ENCODE measurements around the gene DHH.

Gene DHH

GRCh38 chr12:49137476-49137875 lies 42.9 kb upstream of the DHH start:
- TF ChIP-seq, protein P1, sequence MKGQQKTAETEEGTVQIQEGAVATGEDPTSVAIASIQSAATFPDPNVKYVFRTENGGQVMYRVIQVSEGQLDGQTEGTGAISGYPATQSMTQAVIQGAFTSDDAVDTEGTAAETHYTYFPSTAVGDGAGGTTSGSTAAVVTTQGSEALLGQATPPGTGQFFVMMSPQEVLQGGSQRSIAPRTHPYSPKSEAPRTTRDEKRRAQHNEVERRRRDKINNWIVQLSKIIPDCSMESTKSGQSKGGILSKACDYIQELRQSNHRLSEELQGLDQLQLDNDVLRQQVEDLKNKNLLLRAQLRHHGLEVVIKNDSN (IDR thresholded peaks at IDR 0.05), result no peak
- TF ChIP-seq CREB1 (IDR thresholded peaks at IDR 0.05; ENCODE audit: low read depth), result no peak

DNA sequence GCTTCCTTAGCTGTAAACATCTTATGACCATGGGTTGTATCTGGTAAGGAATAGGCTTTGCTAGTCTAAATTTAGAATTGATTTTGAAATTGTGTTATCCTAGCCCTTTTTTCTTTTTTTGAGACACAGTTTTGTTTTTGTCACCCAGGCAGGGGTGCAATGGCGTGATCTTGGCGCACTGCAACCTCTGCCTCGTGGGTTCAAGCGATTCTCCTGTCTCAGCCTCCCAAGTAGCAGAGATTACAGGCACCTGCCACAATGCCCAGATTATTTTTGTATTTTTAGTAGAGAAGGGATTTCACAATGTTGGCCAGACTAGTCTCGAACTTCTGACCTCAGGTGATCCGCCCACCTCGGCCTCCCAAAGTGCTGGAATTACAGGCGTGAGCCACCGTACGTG lies 39.0 kb upstream of the DHH start:
- TF ChIP-seq TEAD4 (IDR thresholded peaks at IDR 0.05) (no peak), FOXM1 (IDR thresholded peaks at IDR 0.05; ENCODE audit: borderline replicate concordance, low read depth) (no peak), YY1 (IDR thresholded peaks at IDR 0.05; ENCODE audit: low read depth) (no peak), CREB1 (IDR thresholded peaks at IDR 0.05; ENCODE audit: low read depth) (no peak)
- TF ChIP-seq, protein P1 (IDR thresholded peaks at IDR 0.05), result no peak

DNA sequence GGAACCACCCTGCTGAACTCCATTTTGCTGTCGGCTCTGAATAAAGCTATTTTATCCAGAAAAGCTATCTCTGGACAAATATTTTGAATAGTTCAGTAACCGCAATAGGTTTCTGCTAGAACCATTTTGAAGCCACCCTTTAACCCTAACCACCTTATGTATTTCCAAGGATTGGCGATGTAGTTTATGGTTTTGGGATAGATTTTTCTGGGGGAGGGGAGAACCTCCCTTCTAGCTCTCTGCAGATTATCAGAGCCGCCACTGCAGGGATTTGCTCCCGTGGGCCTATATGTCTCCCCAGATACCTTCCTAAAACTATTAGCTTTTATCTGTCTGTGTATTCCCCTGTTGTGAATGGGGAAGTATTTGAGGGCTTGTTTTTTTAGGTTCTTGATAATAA lies 38.4 kb upstream of the DHH start:
- no peak for TF ChIP-seq TEAD4 (IDR thresholded peaks at IDR 0.05)
- no peak for TF ChIP-seq CEBPB (IDR thresholded peaks at IDR 0.05)
- no peak for TF ChIP-seq FOXM1 (IDR thresholded peaks at IDR 0.05; ENCODE audit: borderline replicate concordance, low read depth)
- TF ChIP-seq EP300 (IDR thresholded peaks at IDR 0.05; ENCODE audit: borderline replicate concordance), result no peak
- TF ChIP-seq REST (IDR thresholded peaks at IDR 0.05; ENCODE audit: low read depth), result no peak
- TF ChIP-seq ZBTB7A (IDR thresholded peaks at IDR 0.05; ENCODE audit: low read depth), result no peak
- no peak for TF ChIP-seq YY1 (IDR thresholded peaks at IDR 0.05; ENCODE audit: low read depth)
- TF ChIP-seq RAD21 (IDR thresholded peaks at IDR 0.05; ENCODE audit: low read depth), result no peak
- TF ChIP-seq, protein P1 (IDR thresholded peaks at IDR 0.05), result no peak
- TF ChIP-seq NFIC (IDR thresholded peaks at IDR 0.05), result no peak
- no peak for TF ChIP-seq TAF1 (IDR thresholded peaks at IDR 0.05; ENCODE audit: low read depth)
- TF ChIP-seq CREB1 (IDR thresholded peaks at IDR 0.05; ENCODE audit: low read depth), result no peak
- no peak for TF ChIP-seq EGR1 (IDR thresholded peaks at IDR 0.05)

DNA sequence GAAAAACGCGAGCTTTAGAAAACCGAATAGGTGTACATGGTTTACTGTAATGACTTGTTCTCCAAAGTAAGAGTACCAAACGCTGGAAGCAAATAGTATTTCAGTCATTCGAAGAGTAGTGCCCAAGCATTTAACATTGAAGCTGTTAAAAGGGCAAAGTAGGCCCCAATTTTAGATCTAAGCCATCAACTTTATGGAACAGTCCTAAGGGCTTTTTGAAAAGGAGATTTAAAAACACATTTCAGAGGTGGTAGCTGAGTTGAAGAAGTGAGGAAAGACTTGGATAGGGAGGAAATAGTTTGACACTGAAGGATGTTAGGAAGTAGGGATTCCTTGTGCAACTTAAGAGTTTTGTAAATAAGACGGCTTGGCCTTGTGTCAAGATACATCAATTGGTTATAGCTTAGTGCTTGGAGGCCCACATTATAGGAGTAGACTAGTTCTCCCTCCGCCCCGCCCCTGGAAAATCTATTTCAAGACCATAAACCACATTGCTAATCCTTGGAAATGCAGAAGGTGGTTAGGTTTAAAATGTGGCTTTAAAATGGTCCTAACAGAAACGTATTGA lies 37.4 kb upstream of the DHH start:
- TF ChIP-seq EP300 (IDR thresholded peaks at IDR 0.05; ENCODE audit: borderline replicate concordance) (no peak), CEBPB (IDR thresholded peaks at IDR 0.05) (no peak), FOXM1 (IDR thresholded peaks at IDR 0.05; ENCODE audit: borderline replicate concordance, low read depth) (no peak), NFIC (IDR thresholded peaks at IDR 0.05) (no peak), RAD21 (IDR thresholded peaks at IDR 0.05; ENCODE audit: low read depth) (no peak), YY1 (IDR thresholded peaks at IDR 0.05; ENCODE audit: low read depth) (no peak), TAF1 (IDR thresholded peaks at IDR 0.05; ENCODE audit: low read depth) (no peak), TEAD4 (IDR thresholded peaks at IDR 0.05) (no peak), CREB1 (IDR thresholded peaks at IDR 0.05; ENCODE audit: low read depth) (no peak), TCF12 (IDR thresholded peaks at IDR 0.05; ENCODE audit: low read depth) (no peak), EGR1 (IDR thresholded peaks at IDR 0.05) (no peak)
- TF ChIP-seq, protein P1 (IDR thresholded peaks at IDR 0.05), result no peak
- TF ChIP-seq, protein P2, sequence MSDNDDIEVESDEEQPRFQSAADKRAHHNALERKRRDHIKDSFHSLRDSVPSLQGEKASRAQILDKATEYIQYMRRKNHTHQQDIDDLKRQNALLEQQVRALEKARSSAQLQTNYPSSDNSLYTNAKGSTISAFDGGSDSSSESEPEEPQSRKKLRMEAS (IDR thresholded peaks at IDR 0.05), result no peak

- TF ChIP-seq, protein P1 (IDR thresholded peaks at IDR 0.05), result peak; percentile 13; the same call in 1 of the 2 replicates
- TF ChIP-seq FOXM1 (IDR thresholded peaks at IDR 0.05; ENCODE audit: borderline replicate concordance, low read depth) (no peak), RAD21 (IDR thresholded peaks at IDR 0.05; ENCODE audit: low read depth) (no peak), ZBTB7A (IDR thresholded peaks at IDR 0.05; ENCODE audit: low read depth) (peak; percentile 45; the same call in 1 of the 2 replicates), EGR1 (IDR thresholded peaks at IDR 0.05) (no peak), CREB1 (IDR thresholded peaks at IDR 0.05; ENCODE audit: low read depth) (no peak), CEBPB (IDR thresholded peaks at IDR 0.05) (0 out of 2 replicates have a peak, but pooled peaks have one; percentile 28), TCF12 (IDR thresholded peaks at IDR 0.05; ENCODE audit: low read depth) (no peak; the same call in 1 of the 2 replicates), NFIC (IDR thresholded peaks at IDR 0.05) (no peak), TAF1 (IDR thresholded peaks at IDR 0.05; ENCODE audit: low read depth) (peak; percentile 86), TEAD4 (IDR thresholded peaks at IDR 0.05) (no peak), EP300 (IDR thresholded peaks at IDR 0.05; ENCODE audit: borderline replicate concordance) (no peak), REST (IDR thresholded peaks at IDR 0.05; ENCODE audit: low read depth) (no peak; the same call in 1 of the 2 replicates), YY1 (IDR thresholded peaks at IDR 0.05; ENCODE audit: low read depth) (peak; percentile 82; the same call in 1 of the 2 replicates)
- TF ChIP-seq, protein P2 (IDR thresholded peaks at IDR 0.05), result peak; percentile 97
Observed at GRCh38 chr12:49131051-49131893, 36.7 kb upstream of the DHH start, which contains the start of gene TUBA1B. Gene TUBA1B, minus strand, starts transcription at chr12:49131395. Its CDS starts 95 bp downstream, at chr12:49131300.

All from Ishikawa (cell line).